HEK293 (cell line): ENCODE measurements around the gene CARD10.

Source experiments
- CTCF ChIA-PET: fragments of 350-600 bp; formaldehyde crosslinking; extraction: SDS; loops from one replicate; lab custom pipeline; 2021; ENCODE audit warnings: antibody characterized with exemption; lab: Yijun Ruan, JAX
- POLR2A ChIA-PET: fragments of 300-600 bp; formaldehyde crosslinking; extraction: SDS; loops from one replicate; lab custom pipeline; 2020; ENCODE audit warnings: antibody characterized with exemption, inconsistent platforms; lab: Yijun Ruan, JAX
- H3K27ac ChIP-seq: fragments of 200-500 bp; sonication (Bioruptor generic); 2 replicates; pipeline ENCODE4 v1.5.1; 2014; ENCODE audit warnings: low read depth, low read length, control low read depth, inconsistent platforms; ENCODE audit errors: extremely low read depth
- H3K36me3 ChIP-seq, 2 experiments: fragments of 200-500 bp in 1 of 2; sonication (Bioruptor generic) in 1 of 2; 1 replicate in 1 of 2; 2 replicates in 1 of 2; pipeline ENCODE4 v1.5.1; 2014 to 2017; ENCODE audit warnings: inconsistent platforms in 2 of 2, low read length in 2 of 2; ENCODE audit not compliant: control insufficient read depth in 2 of 2, insufficient read depth in 1 of 2
- H3K4me1 ChIP-seq: fragments of 200-500 bp; sonication (Bioruptor generic); 2 replicates; pipeline ENCODE4 v1.5.1; 2014; ENCODE audit warnings: mild to moderate bottlenecking, low read length, inconsistent platforms; ENCODE audit not compliant: control insufficient read depth, insufficient read depth
- H3K4me3 ChIP-seq: 2 replicates; pipeline ENCODE4 v1.5.1; 2011; ENCODE audit warnings: low read depth, mild to moderate bottlenecking, control low read depth, low read length, moderate library complexity
- H3K9me3 ChIP-seq: fragments of 200-500 bp; sonication (Bioruptor generic); 2 replicates; pipeline ENCODE4 v1.5.1; 2014; ENCODE audit warnings: low read depth, low read length, inconsistent platforms; ENCODE audit not compliant: control insufficient read depth, insufficient read depth
- BCL11B ChIP-seq: fragments of 450-650 bp; formaldehyde crosslinking; IDR thresholded peaks from 2 replicates; pipeline ENCODE4 v1.5.1; 2016; ENCODE audit warnings: low read depth, missing biosample characterization, missing genetic modification characterization
- HOXC10 ChIP-seq: sonication (generic); formaldehyde crosslinking; IDR thresholded peaks from 2 replicates; pipeline ENCODE4 v1.8.1; 2023; ENCODE audit warnings: mild to moderate bottlenecking, missing genetic modification reagents
- HOXD13 ChIP-seq: sonication (generic); formaldehyde crosslinking; IDR thresholded peaks from 2 replicates; pipeline ENCODE4 v1.8.0; 2022; ENCODE audit warnings: missing genetic modification reagents, borderline replicate concordance
- OVOL3 ChIP-seq: fragments of 450-650 bp; formaldehyde crosslinking; IDR thresholded peaks from 2 replicates; pipeline ENCODE4 v1.5.1; 2016; ENCODE audit warnings: missing biosample characterization, missing genetic modification characterization
- SCRT2 ChIP-seq: fragments of 450-650 bp; formaldehyde crosslinking; IDR thresholded peaks from 2 replicates; pipeline ENCODE4 v1.5.1; 2016; ENCODE audit warnings: missing biosample characterization, missing genetic modification characterization
- ZBTB48 ChIP-seq: fragments of 450-650 bp; formaldehyde crosslinking; IDR thresholded peaks from 2 replicates; pipeline ENCODE4 v1.5.1; 2016; ENCODE audit warnings: missing biosample characterization, missing genetic modification characterization
- ZFHX2 ChIP-seq: fragments of 450-650 bp; formaldehyde crosslinking; conservative IDR thresholded peaks from 2 replicates; pipeline ENCODE4 v1.5.1; 2016; ENCODE audit warnings: missing biosample characterization, missing genetic modification characterization
- ZNF10 ChIP-seq: fragments of 450-650 bp; formaldehyde crosslinking; IDR thresholded peaks from 2 replicates; pipeline ENCODE4 v1.5.1; 2017; ENCODE audit warnings: missing biosample characterization, missing genetic modification characterization
- ZNF133 ChIP-seq: fragments of 450-650 bp; formaldehyde crosslinking; IDR thresholded peaks from 2 replicates; pipeline ENCODE4 v1.5.1; 2016; ENCODE audit warnings: missing biosample characterization, missing genetic modification characterization
- ZNF155 ChIP-seq: fragments of 450-650 bp; formaldehyde crosslinking; IDR thresholded peaks from 2 replicates; pipeline ENCODE4 v1.5.1; 2016; ENCODE audit warnings: missing biosample characterization, missing genetic modification characterization
- ZNF19 ChIP-seq: fragments of 450-650 bp; formaldehyde crosslinking; IDR thresholded peaks from 2 replicates; pipeline ENCODE4; 2016; ENCODE audit warnings: missing biosample characterization, missing genetic modification characterization, low read depth
- ZNF24 ChIP-seq: fragments of 450-650 bp; formaldehyde crosslinking; IDR thresholded peaks from 2 replicates; pipeline ENCODE4 v1.5.1; 2016; ENCODE audit warnings: missing biosample characterization, missing genetic modification characterization
- ZNF558 ChIP-seq: fragments of 450-650 bp; formaldehyde crosslinking; IDR thresholded peaks from 2 replicates; pipeline ENCODE4 v1.5.1; 2016; ENCODE audit warnings: missing biosample characterization, missing genetic modification characterization
- ZNF654 ChIP-seq: fragments of 450-650 bp; formaldehyde crosslinking; IDR thresholded peaks from 2 replicates; pipeline ENCODE4 v1.5.1; 2016; ENCODE audit warnings: low read depth, missing biosample characterization, missing genetic modification characterization
- ZNF664 ChIP-seq: fragments of 450-650 bp; formaldehyde crosslinking; IDR thresholded peaks from 2 replicates; pipeline ENCODE4 v1.5.1; 2016; ENCODE audit warnings: missing biosample characterization, missing genetic modification characterization
- ZSCAN23 ChIP-seq: fragments of 450-650 bp; formaldehyde crosslinking; IDR thresholded peaks from 2 replicates; pipeline ENCODE4 v1.5.1; 2016; ENCODE audit warnings: missing biosample characterization, missing genetic modification characterization
- TF ChIP-seq, protein P1 (sequence below): fragments of 450-650 bp; formaldehyde crosslinking; IDR thresholded peaks from 2 replicates; pipeline ENCODE4 v1.5.1; 2016; ENCODE audit warnings: missing biosample characterization, missing genetic modification characterization
- TF ChIP-seq, protein P2 (sequence below): fragments of 450-650 bp; formaldehyde crosslinking; IDR thresholded peaks from 2 replicates; pipeline ENCODE4 v1.5.1; 2016; ENCODE audit warnings: missing biosample characterization, missing genetic modification characterization
- TF ChIP-seq, protein P3 (sequence below): fragments of 450-650 bp; formaldehyde crosslinking; IDR thresholded peaks from 2 replicates; pipeline ENCODE4 v1.5.1; 2016; ENCODE audit warnings: missing biosample characterization, missing genetic modification characterization
- TF ChIP-seq, protein P4 (sequence below): fragments of 450-650 bp; formaldehyde crosslinking; IDR thresholded peaks from 2 replicates; pipeline ENCODE4 v1.5.1; 2016; ENCODE audit warnings: missing biosample characterization, missing genetic modification characterization
- TF ChIP-seq, protein P5 (sequence below): fragments of 450-650 bp; formaldehyde crosslinking; IDR thresholded peaks from 2 replicates; pipeline ENCODE4 v1.5.1; 2016; ENCODE audit warnings: missing biosample characterization, missing genetic modification characterization
- TF ChIP-seq, protein P6 (sequence below): fragments of 450-650 bp; IDR thresholded peaks from 2 replicates; pipeline ENCODE4 v1.5.1; 2018; ENCODE audit warnings: missing biosample characterization, missing genetic modification characterization
- TF ChIP-seq, protein P7 (sequence below): fragments of 450-650 bp; formaldehyde crosslinking; IDR thresholded peaks from 2 replicates; pipeline ENCODE4 v1.5.1; 2017; ENCODE audit warnings: missing biosample characterization, missing genetic modification characterization

The CARD10 gene

DNA sequence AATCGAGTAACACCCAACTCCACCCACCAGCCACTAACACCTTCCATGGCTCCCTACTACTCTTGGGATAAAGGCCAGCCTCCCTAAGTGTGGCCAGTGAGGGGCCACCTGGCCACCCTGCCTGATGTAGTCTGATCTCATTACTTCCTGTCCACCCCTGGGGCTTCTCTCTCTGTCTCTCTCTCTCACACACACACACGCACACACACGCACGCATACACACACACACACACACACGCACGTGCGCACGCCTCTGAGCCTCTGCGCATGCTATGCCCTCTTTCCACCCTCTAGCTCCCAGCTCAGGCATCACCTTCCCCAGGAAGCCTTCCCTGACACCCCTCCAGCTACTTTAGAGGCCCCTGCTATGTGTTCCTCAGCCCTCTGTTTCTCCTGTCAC is 37.0 kb downstream of the CARD10 start (continued):
- TF ChIP-seq, protein P1, sequence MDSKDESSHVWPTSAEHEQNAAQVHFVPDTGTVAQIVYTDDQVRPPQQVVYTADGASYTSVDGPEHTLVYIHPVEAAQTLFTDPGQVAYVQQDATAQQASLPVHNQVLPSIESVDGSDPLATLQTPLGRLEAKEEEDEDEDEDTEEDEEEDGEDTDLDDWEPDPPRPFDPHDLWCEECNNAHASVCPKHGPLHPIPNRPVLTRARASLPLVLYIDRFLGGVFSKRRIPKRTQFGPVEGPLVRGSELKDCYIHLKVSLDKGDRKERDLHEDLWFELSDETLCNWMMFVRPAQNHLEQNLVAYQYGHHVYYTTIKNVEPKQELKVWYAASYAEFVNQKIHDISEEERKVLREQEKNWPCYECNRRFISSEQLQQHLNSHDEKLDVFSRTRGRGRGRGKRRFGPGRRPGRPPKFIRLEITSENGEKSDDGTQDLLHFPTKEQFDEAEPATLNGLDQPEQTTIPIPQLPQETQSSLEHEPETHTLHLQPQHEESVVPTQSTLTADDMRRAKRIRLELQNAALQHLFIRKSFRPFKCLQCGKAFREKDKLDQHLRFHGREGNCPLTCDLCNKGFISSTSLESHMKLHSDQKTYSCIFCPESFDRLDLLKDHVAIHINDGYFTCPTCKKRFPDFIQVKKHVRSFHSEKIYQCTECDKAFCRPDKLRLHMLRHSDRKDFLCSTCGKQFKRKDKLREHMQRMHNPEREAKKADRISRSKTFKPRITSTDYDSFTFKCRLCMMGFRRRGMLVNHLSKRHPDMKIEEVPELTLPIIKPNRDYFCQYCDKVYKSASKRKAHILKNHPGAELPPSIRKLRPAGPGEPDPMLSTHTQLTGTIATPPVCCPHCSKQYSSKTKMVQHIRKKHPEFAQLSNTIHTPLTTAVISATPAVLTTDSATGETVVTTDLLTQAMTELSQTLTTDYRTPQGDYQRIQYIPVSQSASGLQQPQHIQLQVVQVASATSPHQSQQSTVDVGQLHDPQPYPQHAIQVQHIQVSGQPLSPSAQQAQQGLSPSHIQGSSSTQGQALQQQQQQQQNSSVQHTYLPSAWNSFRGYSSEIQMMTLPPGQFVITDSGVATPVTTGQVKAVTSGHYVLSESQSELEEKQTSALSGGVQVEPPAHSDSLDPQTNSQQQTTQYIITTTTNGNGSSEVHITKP (tag by site-specific recombination) = no peak
- TF ChIP-seq HOXC10 (CRISPR knock-in tag) (no peak), ZNF24 (no peak), ZNF558 (tag by site-specific recombination) (no peak), ZNF10 (no peak), ZNF654 (tag by site-specific recombination) (no peak), ZBTB48 (tag by site-specific recombination) (0 out of 2 replicates have a peak, but pooled peaks have one; percentile 26), ZFHX2 (tag by site-specific recombination) (no peak)
- TF ChIP-seq, protein P2, sequence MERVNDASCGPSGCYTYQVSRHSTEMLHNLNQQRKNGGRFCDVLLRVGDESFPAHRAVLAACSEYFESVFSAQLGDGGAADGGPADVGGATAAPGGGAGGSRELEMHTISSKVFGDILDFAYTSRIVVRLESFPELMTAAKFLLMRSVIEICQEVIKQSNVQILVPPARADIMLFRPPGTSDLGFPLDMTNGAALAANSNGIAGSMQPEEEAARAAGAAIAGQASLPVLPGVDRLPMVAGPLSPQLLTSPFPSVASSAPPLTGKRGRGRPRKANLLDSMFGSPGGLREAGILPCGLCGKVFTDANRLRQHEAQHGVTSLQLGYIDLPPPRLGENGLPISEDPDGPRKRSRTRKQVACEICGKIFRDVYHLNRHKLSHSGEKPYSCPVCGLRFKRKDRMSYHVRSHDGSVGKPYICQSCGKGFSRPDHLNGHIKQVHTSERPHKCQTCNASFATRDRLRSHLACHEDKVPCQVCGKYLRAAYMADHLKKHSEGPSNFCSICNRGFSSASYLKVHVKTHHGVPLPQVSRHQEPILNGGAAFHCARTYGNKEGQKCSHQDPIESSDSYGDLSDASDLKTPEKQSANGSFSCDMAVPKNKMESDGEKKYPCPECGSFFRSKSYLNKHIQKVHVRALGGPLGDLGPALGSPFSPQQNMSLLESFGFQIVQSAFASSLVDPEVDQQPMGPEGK (tag by site-specific recombination) = 0 out of 2 replicates have a peak, but pooled peaks have one; percentile 16
- TF ChIP-seq, protein P3, sequence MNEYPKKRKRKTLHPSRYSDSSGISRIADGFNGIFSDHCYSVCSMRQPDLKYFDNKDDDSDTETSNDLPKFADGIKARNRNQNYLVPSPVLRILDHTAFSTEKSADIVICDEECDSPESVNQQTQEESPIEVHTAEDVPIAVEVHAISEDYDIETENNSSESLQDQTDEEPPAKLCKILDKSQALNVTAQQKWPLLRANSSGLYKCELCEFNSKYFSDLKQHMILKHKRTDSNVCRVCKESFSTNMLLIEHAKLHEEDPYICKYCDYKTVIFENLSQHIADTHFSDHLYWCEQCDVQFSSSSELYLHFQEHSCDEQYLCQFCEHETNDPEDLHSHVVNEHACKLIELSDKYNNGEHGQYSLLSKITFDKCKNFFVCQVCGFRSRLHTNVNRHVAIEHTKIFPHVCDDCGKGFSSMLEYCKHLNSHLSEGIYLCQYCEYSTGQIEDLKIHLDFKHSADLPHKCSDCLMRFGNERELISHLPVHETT (tag by site-specific recombination) = no peak

DNA sequence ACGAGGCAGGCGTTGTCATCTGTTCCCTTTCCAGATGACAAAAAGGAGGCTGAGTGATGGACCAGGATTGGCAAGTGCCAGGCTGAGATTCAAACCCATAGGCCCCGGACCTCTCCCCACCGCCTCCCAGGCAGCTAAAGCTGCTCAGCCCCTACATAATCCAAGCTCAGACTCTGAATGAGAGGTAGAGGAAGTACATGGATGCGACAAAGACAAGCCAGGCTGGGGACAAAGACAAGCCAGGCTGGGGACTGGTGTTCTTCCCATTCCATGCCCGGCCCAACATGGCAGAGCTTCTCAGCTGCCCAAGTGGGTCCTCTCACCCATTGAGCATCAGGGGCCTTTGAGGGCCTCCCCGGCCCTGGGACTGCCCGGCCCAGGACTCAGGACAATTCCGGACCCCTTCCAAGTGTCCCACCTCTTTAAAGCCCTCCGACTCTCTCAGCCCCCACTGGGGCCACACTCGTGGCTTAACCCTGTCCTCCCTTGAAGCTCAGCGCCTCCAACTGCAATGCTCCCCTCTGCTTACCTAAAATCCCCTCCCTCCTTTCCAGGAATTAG is 37.8 kb downstream of the CARD10 start:
- Histone ChIP-seq H3K27ac (no peak overlapping the region), H3K36me3 (no peaks in the 10 kb centered on the region), H3K4me1 (0 out of 2 replicates have a peak, but pooled peaks cover 4% of the 10 kb centered on the region), H3K9me3 (no peaks in the 10 kb centered on the region), H3K4me3 (no peak overlapping the region)
- ChIA-PET POLR2A (interaction anchor here (0.5 kb wide), 1 partner anchor 39 kb away, joined by 7 read pairs; no protein-coding TSS in a partner anchor), CTCF (interaction anchor here (1.0 to 4.2 kb wide), 2 partner anchors 9 to 17 kb away, joined by 5 to 17 read pairs; no protein-coding TSS in a partner anchor)
- TF ChIP-seq, protein P4, sequence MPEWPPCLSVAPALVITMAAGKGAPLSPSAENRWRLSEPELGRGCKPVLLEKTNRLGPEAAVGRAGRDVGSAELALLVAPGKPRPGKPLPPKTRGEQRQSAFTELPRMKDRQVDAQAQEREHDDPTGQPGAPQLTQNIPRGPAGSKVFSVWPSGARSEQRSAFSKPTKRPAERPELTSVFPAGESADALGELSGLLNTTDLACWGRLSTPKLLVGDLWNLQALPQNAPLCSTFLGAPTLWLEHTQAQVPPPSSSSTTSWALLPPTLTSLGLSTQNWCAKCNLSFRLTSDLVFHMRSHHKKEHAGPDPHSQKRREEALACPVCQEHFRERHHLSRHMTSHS (tag by site-specific recombination) = no peak
- TF ChIP-seq ZSCAN23 (tag by site-specific recombination) (no peak), OVOL3 (tag by site-specific recombination) (no peak), ZNF664 (tag by site-specific recombination) (no peak), HOXD13 (no peak), ZNF155 (tag by site-specific recombination) (no peak), ZNF133 (tag by site-specific recombination) (no peak), SCRT2 (tag by site-specific recombination) (no peak), ZBTB48 (tag by site-specific recombination) (no peak), BCL11B (tag by site-specific recombination) (no peak), ZNF19 (tag by site-specific recombination) (no peak), ZNF654 (tag by site-specific recombination) (no peak)
- TF ChIP-seq, protein P5, sequence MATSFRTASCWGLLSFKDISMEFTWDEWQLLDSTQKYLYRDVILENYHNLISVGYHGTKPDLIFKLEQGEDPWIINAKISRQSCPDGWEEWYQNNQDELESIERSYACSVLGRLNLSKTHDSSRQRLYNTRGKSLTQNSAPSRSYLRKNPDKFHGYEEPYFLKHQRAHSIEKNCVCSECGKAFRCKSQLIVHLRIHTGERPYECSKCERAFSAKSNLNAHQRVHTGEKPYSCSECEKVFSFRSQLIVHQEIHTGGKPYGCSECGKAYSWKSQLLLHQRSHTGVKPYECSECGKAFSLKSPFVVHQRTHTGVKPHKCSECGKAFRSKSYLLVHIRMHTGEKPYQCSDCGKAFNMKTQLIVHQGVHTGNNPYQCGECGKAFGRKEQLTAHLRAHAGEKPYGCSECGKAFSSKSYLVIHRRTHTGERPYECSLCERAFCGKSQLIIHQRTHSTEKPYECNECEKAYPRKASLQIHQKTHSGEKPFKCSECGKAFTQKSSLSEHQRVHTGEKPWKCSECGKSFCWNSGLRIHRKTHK (tag by site-specific recombination) = no peak
- TF ChIP-seq, protein P6, sequence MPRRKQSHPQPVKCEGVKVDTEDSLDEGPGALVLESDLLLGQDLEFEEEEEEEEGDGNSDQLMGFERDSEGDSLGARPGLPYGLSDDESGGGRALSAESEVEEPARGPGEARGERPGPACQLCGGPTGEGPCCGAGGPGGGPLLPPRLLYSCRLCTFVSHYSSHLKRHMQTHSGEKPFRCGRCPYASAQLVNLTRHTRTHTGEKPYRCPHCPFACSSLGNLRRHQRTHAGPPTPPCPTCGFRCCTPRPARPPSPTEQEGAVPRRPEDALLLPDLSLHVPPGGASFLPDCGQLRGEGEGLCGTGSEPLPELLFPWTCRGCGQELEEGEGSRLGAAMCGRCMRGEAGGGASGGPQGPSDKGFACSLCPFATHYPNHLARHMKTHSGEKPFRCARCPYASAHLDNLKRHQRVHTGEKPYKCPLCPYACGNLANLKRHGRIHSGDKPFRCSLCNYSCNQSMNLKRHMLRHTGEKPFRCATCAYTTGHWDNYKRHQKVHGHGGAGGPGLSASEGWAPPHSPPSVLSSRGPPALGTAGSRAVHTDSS (tag by site-specific recombination) = no peak
- TF ChIP-seq, protein P7, sequence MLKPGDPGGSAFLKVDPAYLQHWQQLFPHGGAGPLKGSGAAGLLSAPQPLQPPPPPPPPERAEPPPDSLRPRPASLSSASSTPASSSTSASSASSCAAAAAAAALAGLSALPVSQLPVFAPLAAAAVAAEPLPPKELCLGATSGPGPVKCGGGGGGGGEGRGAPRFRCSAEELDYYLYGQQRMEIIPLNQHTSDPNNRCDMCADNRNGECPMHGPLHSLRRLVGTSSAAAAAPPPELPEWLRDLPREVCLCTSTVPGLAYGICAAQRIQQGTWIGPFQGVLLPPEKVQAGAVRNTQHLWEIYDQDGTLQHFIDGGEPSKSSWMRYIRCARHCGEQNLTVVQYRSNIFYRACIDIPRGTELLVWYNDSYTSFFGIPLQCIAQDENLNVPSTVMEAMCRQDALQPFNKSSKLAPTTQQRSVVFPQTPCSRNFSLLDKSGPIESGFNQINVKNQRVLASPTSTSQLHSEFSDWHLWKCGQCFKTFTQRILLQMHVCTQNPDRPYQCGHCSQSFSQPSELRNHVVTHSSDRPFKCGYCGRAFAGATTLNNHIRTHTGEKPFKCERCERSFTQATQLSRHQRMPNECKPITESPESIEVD = no peak
